ENCODE measurements around the gene CLEC16A.

Gene CLEC16A, protein sequence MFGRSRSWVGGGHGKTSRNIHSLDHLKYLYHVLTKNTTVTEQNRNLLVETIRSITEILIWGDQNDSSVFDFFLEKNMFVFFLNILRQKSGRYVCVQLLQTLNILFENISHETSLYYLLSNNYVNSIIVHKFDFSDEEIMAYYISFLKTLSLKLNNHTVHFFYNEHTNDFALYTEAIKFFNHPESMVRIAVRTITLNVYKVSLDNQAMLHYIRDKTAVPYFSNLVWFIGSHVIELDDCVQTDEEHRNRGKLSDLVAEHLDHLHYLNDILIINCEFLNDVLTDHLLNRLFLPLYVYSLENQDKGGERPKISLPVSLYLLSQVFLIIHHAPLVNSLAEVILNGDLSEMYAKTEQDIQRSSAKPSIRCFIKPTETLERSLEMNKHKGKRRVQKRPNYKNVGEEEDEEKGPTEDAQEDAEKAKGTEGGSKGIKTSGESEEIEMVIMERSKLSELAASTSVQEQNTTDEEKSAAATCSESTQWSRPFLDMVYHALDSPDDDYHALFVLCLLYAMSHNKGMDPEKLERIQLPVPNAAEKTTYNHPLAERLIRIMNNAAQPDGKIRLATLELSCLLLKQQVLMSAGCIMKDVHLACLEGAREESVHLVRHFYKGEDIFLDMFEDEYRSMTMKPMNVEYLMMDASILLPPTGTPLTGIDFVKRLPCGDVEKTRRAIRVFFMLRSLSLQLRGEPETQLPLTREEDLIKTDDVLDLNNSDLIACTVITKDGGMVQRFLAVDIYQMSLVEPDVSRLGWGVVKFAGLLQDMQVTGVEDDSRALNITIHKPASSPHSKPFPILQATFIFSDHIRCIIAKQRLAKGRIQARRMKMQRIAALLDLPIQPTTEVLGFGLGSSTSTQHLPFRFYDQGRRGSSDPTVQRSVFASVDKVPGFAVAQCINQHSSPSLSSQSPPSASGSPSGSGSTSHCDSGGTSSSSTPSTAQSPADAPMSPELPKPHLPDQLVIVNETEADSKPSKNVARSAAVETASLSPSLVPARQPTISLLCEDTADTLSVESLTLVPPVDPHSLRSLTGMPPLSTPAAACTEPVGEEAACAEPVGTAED

DNA sequence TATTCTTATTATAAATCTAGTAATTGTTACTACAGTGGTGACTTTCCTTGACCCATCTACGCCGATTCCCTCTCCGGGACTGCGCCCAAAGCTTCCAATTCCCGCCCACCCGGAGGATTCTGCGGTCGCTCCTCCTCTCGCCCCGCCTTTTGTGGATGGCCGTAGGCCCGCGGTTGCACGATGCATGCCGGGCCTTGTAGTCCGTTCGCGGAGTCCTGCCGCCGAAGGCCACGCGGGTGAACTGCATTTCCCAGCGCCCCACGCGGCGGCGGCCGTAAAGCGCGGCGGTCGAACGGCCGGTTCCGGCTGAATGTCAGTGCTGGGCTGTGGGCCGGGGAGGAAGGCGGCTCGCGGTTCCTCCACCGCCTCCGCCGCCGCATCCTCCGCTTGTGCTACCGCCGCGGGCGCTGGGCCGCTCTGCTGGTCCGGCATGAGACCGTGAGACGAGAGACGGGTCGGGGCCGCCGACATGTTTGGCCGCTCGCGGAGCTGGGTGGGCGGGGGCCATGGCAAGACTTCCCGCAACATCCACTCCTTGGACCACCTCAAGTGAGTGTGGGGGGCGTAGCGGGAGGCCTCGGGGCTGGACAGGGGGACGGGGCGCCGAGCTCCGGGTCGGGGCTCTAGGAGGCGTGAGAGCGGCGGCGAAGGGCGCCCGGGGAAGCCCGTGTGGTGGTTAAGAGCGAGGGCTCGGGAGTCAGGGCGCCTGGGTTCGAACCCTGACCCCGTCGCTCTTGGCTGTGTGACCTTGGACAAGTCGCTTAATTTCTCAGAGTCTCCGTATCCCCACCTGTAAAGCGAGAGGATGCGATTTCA lies at the start of gene CLEC16A:
TSS of gene CLEC16A (plus strand) at position 316 of the 816 bp plus-strand sequence. CDS start at position 470, 154 bp downstream.
- intact Hi-C loops (cut with DNase I), result loop anchor here (5.0 kb wide), 1 partner anchor 973 kb away; the partner anchor contains the start of gene GSPT1
- peak; percentile 96 to 100 (median 99) for DNase-seq

DNA sequence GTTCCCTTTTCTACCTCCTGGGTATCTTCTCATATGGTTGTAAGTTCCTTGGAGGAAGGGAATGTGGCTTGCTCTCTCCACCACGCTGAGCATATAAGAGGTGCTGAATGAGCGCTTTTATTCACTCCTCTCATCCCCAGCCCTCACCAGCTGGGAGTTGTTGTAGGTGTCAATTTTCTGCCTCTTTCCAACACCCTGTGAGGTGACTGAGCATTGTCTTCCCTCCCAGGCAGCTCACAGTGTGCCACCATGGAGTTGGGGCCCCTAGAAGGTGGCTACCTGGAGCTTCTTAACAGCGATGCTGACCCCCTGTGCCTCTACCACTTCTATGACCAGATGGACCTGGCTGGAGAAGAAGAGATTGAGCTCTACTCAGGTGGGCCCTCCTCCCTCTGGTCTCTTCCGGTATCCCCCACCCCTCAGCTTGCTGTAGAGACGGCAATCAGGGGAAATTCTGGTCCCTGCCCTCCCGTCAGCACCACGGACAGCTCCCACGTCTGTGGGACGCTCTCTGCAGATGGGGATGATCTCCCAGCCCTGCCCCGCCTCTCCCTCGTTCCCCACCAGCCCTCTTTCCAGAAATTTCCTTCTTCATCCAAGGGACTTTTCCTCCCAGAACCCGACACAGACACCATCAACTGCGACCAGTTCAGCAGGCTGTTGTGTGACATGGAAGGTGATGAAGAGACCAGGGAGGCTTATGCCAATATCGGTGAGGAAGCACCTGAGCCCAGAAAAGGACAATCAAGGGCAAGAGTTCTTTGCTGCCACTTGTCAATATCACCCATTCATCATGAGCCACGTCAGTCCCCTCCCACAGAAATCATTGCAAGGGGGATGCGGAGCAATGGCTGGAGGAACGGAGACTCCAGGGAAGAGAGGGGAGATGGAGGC lies 49.1 kb upstream of the CLEC16A start:
- peak in 10 of 42 donors; percentile 24 to 63 (median 41) for DNase-seq
- intact Hi-C loops (cut with DNase I), result no loop called here

DNA sequence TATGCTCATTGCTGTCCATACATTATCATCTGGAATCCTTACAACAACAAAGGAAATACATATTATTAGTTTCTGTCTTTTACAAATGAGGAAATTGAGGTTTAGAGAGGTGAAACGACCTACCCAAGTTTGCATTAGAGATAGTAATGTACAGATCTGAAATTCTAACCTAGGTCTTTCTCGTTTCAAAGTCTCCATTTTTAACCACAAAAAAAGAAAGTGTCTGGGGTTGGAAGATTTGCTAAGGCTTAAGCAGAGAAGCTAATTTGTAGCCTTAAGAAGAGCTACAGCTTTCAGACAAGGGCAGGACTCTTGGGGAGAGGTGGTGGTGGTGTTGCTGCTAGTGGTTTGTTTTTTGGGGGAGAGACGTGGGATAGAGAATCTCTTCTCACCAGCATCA lies 48.2 kb upstream of the CLEC16A start:
- intact Hi-C loops (cut with DNase I), result no loop called here
- no peak for DNase-seq

DNA sequence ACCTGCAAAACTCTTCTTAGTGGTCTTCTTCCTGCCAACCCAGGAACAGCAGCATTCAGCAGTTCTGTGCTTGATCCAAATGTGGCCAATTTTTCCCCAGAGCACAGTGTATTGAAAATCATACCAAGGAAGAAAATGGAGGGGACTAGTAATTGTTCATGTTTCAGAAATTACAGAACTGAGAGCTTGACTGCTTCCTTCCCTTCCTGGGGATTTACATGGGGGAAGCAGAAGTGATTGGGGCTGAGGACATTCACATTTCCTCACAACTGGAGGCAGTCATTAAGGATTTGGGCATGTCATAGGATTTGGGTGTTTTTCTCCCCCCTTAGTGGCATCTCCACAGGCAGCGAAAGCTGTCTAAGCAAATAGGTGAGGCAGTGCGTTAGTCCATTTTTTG lies 47.6 kb upstream of the CLEC16A start:
- intact Hi-C loops (cut with DNase I), result no loop called here
- no peak for DNase-seq

DNA sequence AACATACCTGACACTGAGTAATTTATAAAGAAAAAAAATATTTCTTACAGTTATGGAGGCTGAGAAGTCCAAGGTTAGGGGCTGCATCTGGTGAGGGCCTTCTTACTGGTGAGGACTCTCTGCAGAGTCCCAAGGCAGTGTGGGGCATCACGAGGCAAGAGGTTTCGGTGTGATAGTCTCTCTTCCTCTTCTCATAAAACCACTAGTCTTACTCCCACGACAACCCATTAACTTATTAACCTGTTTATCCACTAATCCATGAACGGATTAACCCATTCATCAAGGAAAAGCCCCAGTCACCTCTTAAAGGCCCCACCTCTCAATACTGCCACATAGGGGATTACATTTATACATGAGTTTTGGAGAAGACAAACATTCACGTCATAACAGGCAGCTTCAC lies 47.2 kb upstream of the CLEC16A start:
- DNase-seq, result peak in 1 of 42 donors; percentile 39
- intact Hi-C loops (cut with DNase I), result no loop called here

DNA sequence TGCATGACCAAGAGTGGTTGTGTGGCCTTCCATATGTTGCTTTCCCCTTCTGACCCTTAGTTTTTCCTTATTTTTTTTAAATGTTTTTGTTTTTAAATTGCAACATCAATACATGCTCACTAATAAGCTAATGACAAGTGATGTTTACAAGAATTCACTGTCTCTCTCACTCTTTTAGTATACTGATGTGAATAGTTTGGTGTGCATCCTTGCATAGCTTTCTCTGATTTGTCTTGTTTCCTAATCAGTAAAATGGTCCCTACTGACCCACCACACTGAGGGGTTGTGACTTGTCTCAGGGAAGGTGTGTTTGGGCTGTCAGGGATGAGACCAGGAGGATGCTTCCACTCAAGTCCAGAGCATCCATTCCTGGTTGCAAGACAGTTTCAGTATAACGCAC lies 41.4 kb upstream of the CLEC16A start:
- intact Hi-C loops (cut with DNase I), result no loop called here
- DNase-seq, result no peak

DNA sequence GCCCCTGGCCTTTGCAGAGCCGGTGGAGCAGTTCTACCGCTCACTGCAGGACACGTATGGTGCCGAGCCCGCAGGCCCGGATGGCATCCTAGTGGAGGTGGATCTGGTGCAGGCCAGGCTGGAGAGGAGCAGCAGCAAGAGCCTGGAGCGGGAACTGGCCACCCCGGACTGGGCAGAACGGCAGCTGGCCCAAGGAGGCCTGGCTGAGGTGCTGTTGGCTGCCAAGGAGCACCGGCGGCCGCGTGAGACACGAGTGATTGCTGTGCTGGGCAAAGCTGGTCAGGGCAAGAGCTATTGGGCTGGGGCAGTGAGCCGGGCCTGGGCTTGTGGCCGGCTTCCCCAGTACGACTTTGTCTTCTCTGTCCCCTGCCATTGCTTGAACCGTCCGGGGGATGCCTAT lies 37.9 kb upstream of the CLEC16A start:
- intact Hi-C loops (cut with DNase I), result no loop called here

DNA sequence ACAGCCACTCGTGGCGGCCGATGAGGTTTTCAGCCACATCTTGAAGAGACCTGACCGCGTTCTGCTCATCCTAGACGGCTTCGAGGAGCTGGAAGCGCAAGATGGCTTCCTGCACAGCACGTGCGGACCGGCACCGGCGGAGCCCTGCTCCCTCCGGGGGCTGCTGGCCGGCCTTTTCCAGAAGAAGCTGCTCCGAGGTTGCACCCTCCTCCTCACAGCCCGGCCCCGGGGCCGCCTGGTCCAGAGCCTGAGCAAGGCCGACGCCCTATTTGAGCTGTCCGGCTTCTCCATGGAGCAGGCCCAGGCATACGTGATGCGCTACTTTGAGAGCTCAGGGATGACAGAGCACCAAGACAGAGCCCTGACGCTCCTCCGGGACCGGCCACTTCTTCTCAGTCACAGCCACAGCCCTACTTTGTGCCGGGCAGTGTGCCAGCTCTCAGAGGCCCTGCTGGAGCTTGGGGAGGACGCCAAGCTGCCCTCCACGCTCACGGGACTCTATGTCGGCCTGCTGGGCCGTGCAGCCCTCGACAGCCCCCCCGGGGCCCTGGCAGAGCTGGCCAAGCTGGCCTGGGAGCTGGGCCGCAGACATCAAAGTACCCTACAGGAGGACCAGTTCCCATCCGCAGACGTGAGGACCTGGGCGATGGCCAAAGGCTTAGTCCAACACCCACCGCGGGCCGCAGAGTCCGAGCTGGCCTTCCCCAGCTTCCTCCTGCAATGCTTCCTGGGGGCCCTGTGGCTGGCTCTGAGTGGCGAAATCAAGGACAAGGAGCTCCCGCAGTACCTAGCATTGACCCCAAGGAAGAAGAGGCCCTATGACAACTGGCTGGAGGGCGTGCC lies 37.2 kb upstream of the CLEC16A start:
- intact Hi-C loops (cut with DNase I), result no loop called here
- peak in 25 of 42 donors; percentile 21 to 65 (median 42) for DNase-seq

More for the DNA sequence above, 37.9 kb upstream of the CLEC16A start:
- peak in 2 of 42 donors; percentile 36 to 37 for DNase-seq

DNA sequence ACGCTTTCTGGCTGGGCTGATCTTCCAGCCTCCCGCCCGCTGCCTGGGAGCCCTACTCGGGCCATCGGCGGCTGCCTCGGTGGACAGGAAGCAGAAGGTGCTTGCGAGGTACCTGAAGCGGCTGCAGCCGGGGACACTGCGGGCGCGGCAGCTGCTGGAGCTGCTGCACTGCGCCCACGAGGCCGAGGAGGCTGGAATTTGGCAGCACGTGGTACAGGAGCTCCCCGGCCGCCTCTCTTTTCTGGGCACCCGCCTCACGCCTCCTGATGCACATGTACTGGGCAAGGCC lies 36.7 kb upstream of the CLEC16A start:
- intact Hi-C loops (cut with DNase I), result no loop called here
- DNase-seq, result no peak

DNA sequence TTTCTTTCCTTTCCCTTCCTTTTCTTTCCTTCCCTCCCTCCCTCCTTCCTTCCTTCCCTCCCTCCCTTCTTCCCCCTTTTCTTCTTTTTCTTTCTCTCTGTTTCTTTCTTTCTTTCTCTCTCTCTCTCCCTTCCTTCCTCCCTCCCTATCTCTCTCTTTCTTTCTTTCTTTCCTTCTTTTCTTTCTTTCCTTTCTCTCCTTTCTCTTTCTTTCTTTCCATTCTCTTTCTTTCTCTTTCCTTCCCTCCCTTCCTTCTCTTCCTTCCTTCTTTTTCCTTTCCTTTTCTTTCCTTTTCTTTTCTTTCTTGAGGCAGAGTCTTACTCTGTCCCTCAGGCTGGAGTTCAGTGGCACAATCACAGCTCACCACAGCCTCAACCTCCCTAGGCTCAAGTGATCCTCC lies 33.1 kb upstream of the CLEC16A start:
- no peak for DNase-seq
- intact Hi-C loops (cut with DNase I), result no loop called here

DNA sequence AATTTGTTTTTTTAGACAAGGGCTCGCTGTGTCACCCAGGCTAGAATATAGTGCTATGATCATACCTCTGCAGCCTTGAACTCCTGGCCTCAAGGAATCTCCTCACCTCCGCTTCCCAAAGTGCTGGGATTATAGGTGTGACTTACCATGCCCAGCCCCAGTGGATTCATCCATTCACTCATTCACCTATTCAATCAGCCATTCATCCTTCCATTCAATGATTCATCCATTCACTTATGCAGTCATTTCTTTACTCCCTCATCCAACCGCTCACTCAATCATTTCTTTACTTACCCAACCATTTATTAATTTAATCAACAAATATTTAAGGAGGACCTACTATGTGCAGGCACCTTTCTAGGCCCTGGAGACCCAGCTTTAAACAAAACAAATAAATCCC lies 27.8 kb upstream of the CLEC16A start:
- DNase-seq, result no peak
- intact Hi-C loops (cut with DNase I), result no loop called here

DNA sequence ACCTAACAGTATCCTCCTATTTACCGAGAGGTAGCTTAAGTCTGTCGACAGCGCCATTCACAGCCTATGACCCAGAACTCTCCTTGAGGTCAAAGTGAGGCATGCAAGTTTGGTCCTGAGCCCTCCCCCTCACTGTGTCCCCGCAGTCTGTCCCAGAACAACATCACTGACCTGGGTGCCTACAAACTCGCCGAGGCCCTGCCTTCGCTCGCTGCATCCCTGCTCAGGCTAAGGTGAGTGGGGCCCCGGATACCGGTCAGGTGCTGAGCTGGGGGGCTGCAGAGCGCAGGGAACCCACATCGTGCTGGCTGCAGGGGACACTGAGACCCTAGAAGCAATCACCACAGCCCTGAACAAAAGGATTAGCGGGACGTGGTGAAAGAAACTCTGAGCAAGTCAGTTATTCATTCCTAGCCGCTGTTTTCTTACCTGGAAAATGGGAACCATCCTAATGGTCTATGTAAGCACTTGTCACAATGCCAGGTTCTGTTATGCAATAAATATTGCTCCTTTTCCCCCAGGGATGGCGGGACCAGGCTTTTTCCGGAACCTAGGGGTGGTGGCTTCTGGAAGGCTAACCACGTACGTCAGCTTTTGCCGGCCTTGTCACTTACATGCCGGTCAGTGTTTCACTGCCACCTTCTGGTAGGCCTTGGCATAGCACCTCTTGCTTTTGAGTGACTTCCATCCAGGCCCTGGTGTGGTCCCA lies 25.9 kb upstream of the CLEC16A start:
- intact Hi-C loops (cut with DNase I), result no loop called here
- DNase-seq, result peak; percentile 69 to 96 (median 90)

DNA sequence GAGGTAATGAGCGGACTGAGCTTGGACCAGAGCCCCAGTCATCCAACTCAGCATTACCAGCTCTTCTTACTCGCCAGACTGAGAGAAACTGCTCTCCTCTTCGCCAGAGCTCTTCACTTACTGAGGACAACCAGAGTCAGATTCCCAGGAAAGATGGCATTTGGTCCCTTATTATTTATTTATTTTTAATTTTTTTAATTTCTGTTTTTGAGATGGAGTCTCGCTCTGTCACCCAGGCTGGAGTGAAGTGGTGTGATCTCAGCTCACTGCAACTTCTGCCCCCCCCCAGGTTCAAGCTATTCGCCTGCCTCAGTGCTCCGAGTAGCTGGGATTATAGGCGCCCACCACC lies 25.4 kb upstream of the CLEC16A start:
- intact Hi-C loops (cut with DNase I), result no loop called here
- DNase-seq, result no peak

DNA sequence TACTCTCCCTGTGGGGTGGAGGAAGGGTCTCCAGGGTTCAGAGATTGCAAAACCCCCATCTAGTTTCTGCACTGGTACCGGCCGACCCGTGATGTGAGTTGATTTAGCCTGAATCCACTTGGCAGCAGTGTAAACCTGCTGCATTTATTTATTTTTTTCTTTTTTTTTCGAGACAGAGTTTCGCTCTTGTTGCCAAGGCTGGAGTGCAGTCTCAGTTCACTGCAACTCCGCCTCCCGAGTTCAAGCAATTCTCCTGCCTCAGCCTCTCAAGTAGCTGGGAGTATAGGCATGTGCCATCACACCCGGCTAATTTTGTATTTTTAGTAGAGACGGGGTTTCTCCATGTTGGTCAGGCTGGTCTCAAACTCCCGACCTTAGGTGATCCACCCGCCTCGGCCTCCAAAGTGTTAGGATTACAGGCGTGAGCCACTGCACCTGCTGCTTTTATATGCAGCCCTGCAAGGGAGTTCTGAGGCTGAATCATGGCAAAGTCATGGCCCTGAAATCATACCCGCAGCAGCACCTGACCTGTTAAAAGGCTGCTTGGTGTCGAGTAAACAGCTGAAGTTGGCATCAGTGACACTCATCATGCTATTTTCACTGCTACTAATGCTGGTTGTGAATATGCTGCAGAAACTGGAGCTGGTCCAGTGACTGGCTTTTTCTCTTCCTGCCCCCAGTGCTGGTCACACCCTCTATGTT lies 23.5 kb upstream of the CLEC16A start:
- intact Hi-C loops (cut with DNase I), result loop anchor here (10.0 kb wide), 1 partner anchor 176 kb away; the partner anchor contains the start of gene NUBP1
- DNase-seq, result peak in 1 of 42 donors; percentile 1

DNA sequence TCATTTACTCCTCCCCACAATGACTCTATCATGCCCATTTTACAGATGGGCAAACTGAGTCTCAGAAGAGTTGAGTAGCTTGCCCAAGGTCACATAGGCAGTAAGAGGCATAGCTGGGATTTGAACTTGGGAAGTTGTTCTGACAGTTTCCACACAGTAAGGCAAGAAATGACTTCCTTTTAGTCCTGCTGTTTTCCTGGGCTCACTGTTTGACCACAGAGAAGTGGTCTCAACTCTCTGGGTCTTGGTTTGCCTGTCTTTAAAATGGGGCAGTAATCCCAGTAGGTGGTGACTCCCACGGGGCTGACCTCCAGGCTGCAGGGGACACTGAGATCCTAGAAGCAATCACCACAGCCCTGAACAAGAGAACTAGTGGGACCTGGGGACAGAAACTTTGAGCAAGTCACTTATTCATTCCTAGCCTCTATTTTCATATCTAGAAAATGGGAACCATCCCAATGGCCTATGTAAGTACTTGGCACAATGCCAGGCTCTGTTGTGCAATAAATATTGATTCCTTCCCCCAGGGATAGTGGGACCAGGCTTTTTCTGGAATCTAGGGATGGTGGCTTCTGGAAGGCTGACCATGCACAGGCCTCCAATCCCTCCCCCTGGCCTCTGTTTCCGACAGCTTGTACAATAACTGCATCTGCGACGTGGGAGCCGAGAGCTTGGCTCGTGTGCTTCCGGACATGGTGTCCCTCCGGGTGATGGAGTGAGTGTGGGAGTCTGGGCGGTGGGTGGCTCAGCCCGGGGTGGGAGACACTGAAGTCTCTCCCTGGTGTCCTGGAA lies 22.6 kb upstream of the CLEC16A start:
- DNase-seq, result no peak
- intact Hi-C loops (cut with DNase I), result loop anchor here (10.0 kb wide), 1 partner anchor 177 kb away; the partner anchor contains the start of gene NUBP1

Data from head of caudate nucleus (tissue), 42 donors.